HCT116 (cell line): ENCODE measurements around the gene KCNQ4. TPM values are rescaled to one million over a fixed set of nuclear protein-coding genes. Genes with fewer than 3 reads are reported as not detected.

Experiments
- ATAC-seq: fragments of 200-7000 bp; cut with Tn5 transposase; 2 replicates; pipeline ENCODE4 v1.9.1; 2020; ENCODE audit warnings: mild to moderate bottlenecking, moderate library complexity
- BruUV-seq: library from RNA; stranded (reverse); fragments of 400-500 nt; replicated peaks from 2 replicates; lab custom pipeline; 2021; lab: Mats Ljungman, UMichigan
- CTCF ChIA-PET: fragments of 300-600 bp; sonication (Branson Sonifier 250); formaldehyde crosslinking; loops from one replicate; lab custom pipeline; 2021; ENCODE audit warnings: antibody characterized with exemption; lab: Charles Lee
- POLR2A ChIA-PET: fragments of 300-600, 350-600 bp; sonication (Branson Sonifier 250); formaldehyde crosslinking; loops from one replicate; lab custom pipeline; 2021; ENCODE audit warnings: antibody characterized with exemption; lab: Charles Lee
- RAD21 ChIA-PET, 2 experiments: fragments of 300-600 bp; sonication (Branson Sonifier 250); formaldehyde crosslinking; loops; one replicate each; lab custom pipeline; 2023; ENCODE audit warnings: low total read pairs in 2 of 2; ENCODE audit not compliant: uncharacterized antibody in 2 of 2, unreplicated experiment in 2 of 2, low non-redundant PET in 1 of 2; lab: Charles Lee
- DNase-seq: peaks from one replicate; pipeline ENCODE4 v3.0.0-alpha.2; 2010; ENCODE audit warnings: low read depth, low spot score
- H2AFZ ChIP-seq: fragments of 200-600 bp; shearing (Covaris generic), sonication (generic); 2 replicates; pipeline ENCODE4 v1.6.1; 2017; ENCODE audit warnings: low read depth, mixed run types, mixed read lengths, antibody characterized with exemption, low read length; ENCODE audit not compliant: poor library complexity, severe bottlenecking
- H3K27ac ChIP-seq: 2 replicates; pipeline ENCODE4 v1.5.1; 2012; ENCODE audit warnings: low read depth, low read length
- H3K27me3 ChIP-seq: fragments of 200-600 bp; sonication (generic); 2 replicates; pipeline ENCODE4 v1.6.1; 2016; ENCODE audit warnings: mixed run types, low read length, mixed read lengths; ENCODE audit not compliant: insufficient read depth
- H3K36me3 ChIP-seq, 2 experiments: fragments of 200-500 bp in 1 of 2; fragments of 200-600 bp in 1 of 2; sonication (Bioruptor generic) in 1 of 2; sonication (generic) in 1 of 2; 2 replicates each; pipeline versions ENCODE4 v1.5.1 to v1.6.1; 2014 to 2016; ENCODE audit warnings: low read length in 2 of 2, inconsistent platforms in 1 of 2, mixed read lengths in 1 of 2, mixed run types in 1 of 2; ENCODE audit not compliant: insufficient read depth in 2 of 2, control insufficient read depth in 1 of 2
- H3K4me1 ChIP-seq, 2 experiments: fragments of 200-600 bp in 1 of 2; sonication (generic) in 1 of 2; 2 replicates each; pipeline versions ENCODE4 v1.5.1 to v1.6.1; 2012 to 2017; ENCODE audit warnings: low read length in 2 of 2, inconsistent platforms in 1 of 2, mild to moderate bottlenecking in 1 of 2, mixed read lengths in 1 of 2, mixed run types in 1 of 2, moderate library complexity in 1 of 2; ENCODE audit not compliant: insufficient read depth in 2 of 2, control insufficient read depth in 1 of 2
- H3K4me2 ChIP-seq: fragments of 200-600 bp; sonication (generic); 2 replicates; pipeline ENCODE4 v1.6.1; 2017; ENCODE audit warnings: mixed run types, low read length, mixed read lengths
- H3K4me3 ChIP-seq, 2 experiments: fragments of 200-600 bp in 1 of 2; sonication (generic) in 1 of 2; replicated peaks in 1 of 2; 2 replicates each; pipeline ENCODE4 v1.5.1; 2011 to 2016; ENCODE audit warnings: low read length in 2 of 2, control low read depth in 1 of 2, low read depth in 1 of 2, mild to moderate bottlenecking in 1 of 2, mixed read lengths in 1 of 2, mixed run types in 1 of 2
- H3K79me2 ChIP-seq: fragments of 200-600 bp; sonication (generic); 2 replicates; pipeline ENCODE4 v1.6.1; 2017; ENCODE audit warnings: mild to moderate bottlenecking, mixed run types, low read length, moderate library complexity, mixed read lengths; ENCODE audit not compliant: insufficient read depth
- H3K9ac ChIP-seq: fragments of 200-600 bp; sonication (generic); 2 replicates; pipeline ENCODE4 v1.6.1; 2016; ENCODE audit warnings: low read length, mixed read lengths
- H3K9me2 ChIP-seq: fragments of 200-600 bp; sonication (generic), shearing (Covaris generic); 2 replicates; pipeline ENCODE4 v1.6.1; 2017; ENCODE audit warnings: mixed run types, mild to moderate bottlenecking, moderate library complexity; ENCODE audit not compliant: insufficient read depth
- H3K9me3 ChIP-seq, 2 experiments: fragments of 200-500 bp in 1 of 2; fragments of 200-600 bp in 1 of 2; sonication (Bioruptor generic) in 1 of 2; sonication (generic) in 1 of 2; 2 replicates each; pipeline ENCODE4 v1.6.1; 2014 to 2017; ENCODE audit warnings: low read length in 2 of 2, mixed read lengths in 2 of 2, inconsistent platforms in 1 of 2, low read depth in 1 of 2, mild to moderate bottlenecking in 1 of 2, mixed run types in 1 of 2, moderate library complexity in 1 of 2; ENCODE audit not compliant: control insufficient read depth in 1 of 2, insufficient read depth in 1 of 2
- H4K20me1 ChIP-seq: fragments of 200-600 bp; sonication (generic), shearing (Covaris generic); 2 replicates; pipeline ENCODE4 v1.6.1; 2017; ENCODE audit warnings: mixed run types, mild to moderate bottlenecking, moderate library complexity; ENCODE audit not compliant: insufficient read depth
- ATF3 ChIP-seq: IDR thresholded peaks from 2 replicates; pipeline ENCODE4 v1.6.1; 2012
- CBX3 ChIP-seq: IDR thresholded peaks from 2 replicates; pipeline ENCODE4 v1.6.1; 2012; ENCODE audit warnings: low read depth
- ELF1 ChIP-seq: IDR thresholded peaks from 2 replicates; pipeline ENCODE4 v1.6.1; 2012; ENCODE audit warnings: low read depth, borderline replicate concordance
- EZH2 ChIP-seq: fragments of 200-600 bp; sonication (generic); IDR thresholded peaks from 2 replicates; pipeline ENCODE4 v1.6.1; 2017; ENCODE audit warnings: antibody characterized with exemption, mixed run types
- EZH2phosphoT487 ChIP-seq: fragments of 200-600 bp; IDR thresholded peaks from 2 replicates; pipeline ENCODE4 v1.6.1; 2018; ENCODE audit warnings: antibody characterized with exemption, borderline replicate concordance
- FOSL1 ChIP-seq: IDR thresholded peaks from 2 replicates; pipeline ENCODE4 v1.6.1; 2012; ENCODE audit warnings: low read depth
- JUND ChIP-seq: IDR thresholded peaks from 2 replicates; pipeline ENCODE4 v1.6.1; 2012
- POLR2A ChIP-seq: IDR thresholded peaks from 2 replicates; pipeline ENCODE4 v1.7.0; 2011; ENCODE audit warnings: borderline replicate concordance; ENCODE audit not compliant: insufficient read depth, insufficient read length; ENCODE audit errors: extremely low read depth
- POLR2AphosphoS5 ChIP-seq: IDR thresholded peaks from 2 replicates; pipeline ENCODE4 v1.6.1; 2011; ENCODE audit warnings: mild to moderate bottlenecking, low read depth, low read length, moderate library complexity
- RAD21 ChIP-seq: IDR thresholded peaks from 2 replicates; pipeline ENCODE4 v1.6.1; 2012; ENCODE audit warnings: low read depth, mild to moderate bottlenecking
- SRF ChIP-seq: IDR thresholded peaks from 2 replicates; pipeline ENCODE4 v1.6.1; 2012; ENCODE audit warnings: low read depth
- TCF7L2 ChIP-seq: IDR thresholded peaks from 2 replicates; pipeline ENCODE4 v1.7.0; 2011; ENCODE audit warnings: borderline replicate concordance, inconsistent platforms; ENCODE audit not compliant: insufficient read depth, insufficient read length; ENCODE audit errors: extremely low read depth
- YY1 ChIP-seq: IDR thresholded peaks from 2 replicates; pipeline ENCODE4 v1.6.1; 2011; ENCODE audit warnings: low read length, low read depth, moderate library complexity, mild to moderate bottlenecking; ENCODE audit not compliant: insufficient replicate concordance; ENCODE audit errors: extremely low read depth
- ZFX ChIP-seq: fragments of 450-650 bp; IDR thresholded peaks from 2 replicates; pipeline ENCODE4 v1.6.1; 2017
- ZNF274 ChIP-seq: fragments of 200-500 bp; sonication (Bioruptor generic); IDR thresholded peaks from 2 replicates; pipeline ENCODE4 v1.6.1; 2014; ENCODE audit warnings: mild to moderate bottlenecking, low read depth, low read length, inconsistent platforms
- intact Hi-C: fragments of 100-400 bp; cut with micrococcal nuclease; formaldehyde crosslinking; loops from 2 replicates; pipeline ENCODE4 v1.10.0; 2022
- total RNA-seq: library from RNA; stranded (reverse); gene quantifications from one replicate; pipeline ENCODE4 v1.2.1, GENCODE V29; 2021; ENCODE audit not compliant: unreplicated experiment
- TF ChIP-seq, protein P1 (sequence below): IDR thresholded peaks from 2 replicates; pipeline ENCODE4 v1.6.1; 2011; ENCODE audit warnings: mild to moderate bottlenecking, low read length, moderate library complexity; ENCODE audit not compliant: insufficient replicate concordance; ENCODE audit errors: extremely low read depth
- TF ChIP-seq, protein P2 (sequence below), 3 experiments: fragments of 200-600 bp in 1 of 3; sonication (generic) in 1 of 3; IDR thresholded peaks in 2 of 3; conservative IDR thresholded peaks in 1 of 3; 2 replicates each; pipeline ENCODE4 v1.5.1; 2012 to 2017; ENCODE audit warnings: low read depth in 2 of 3, low read length in 2 of 3, antibody characterized with exemption in 1 of 3, borderline replicate concordance in 1 of 3, control low read depth in 1 of 3, mild to moderate bottlenecking in 1 of 3, mixed read lengths in 1 of 3, mixed run types in 1 of 3, moderate library complexity in 1 of 3; ENCODE audit not compliant: insufficient read depth in 1 of 3
- TF ChIP-seq, protein P3 (sequence below): IDR thresholded peaks from 2 replicates; pipeline ENCODE4 v1.6.1; 2012; ENCODE audit warnings: low read depth

The KCNQ4 gene
- total RNA-seq, 1 experiment from 2014 or later, result 4.1 TPM

- Histone ChIP-seq H3K27me3 (no peaks in the 10 kb centered on the region), H3K4me3 (no peak overlapping the region), H3K4me2 (no peak overlapping the region), H3K36me3 (no peaks in the 10 kb centered on the region; a peak in 1 of 4 replicates), H4K20me1 (no peaks in the 10 kb centered on the region), H3K27ac (no peak overlapping the region), H3K4me1 (no peaks in the 10 kb centered on the region), H2AFZ (no peak overlapping the region), H3K9ac (no peak overlapping the region), H3K79me2 (no peaks in the 10 kb centered on the region), H3K9me2 (no peaks in the 10 kb centered on the region), H3K9me3 (peaks cover 0 to 8% of the 10 kb centered on the region in 2 experiments; a peak in 1 of 4 replicates)
- no TSS peak for BruUV-seq
- ChIA-PET RAD21 (no interaction called here), CTCF (no interaction called here), POLR2A (no interaction called here)
- ATAC-seq (no peak), DNase-seq (no peak)
- intact Hi-C loops, result no loop called here
- TF ChIP-seq SRF, result no peak
- TF ChIP-seq YY1, result no peak
- no peak for TF ChIP-seq JUND
- no peak for TF ChIP-seq ATF3
- TF ChIP-seq CBX3, result no peak
- TF ChIP-seq, protein P1, sequence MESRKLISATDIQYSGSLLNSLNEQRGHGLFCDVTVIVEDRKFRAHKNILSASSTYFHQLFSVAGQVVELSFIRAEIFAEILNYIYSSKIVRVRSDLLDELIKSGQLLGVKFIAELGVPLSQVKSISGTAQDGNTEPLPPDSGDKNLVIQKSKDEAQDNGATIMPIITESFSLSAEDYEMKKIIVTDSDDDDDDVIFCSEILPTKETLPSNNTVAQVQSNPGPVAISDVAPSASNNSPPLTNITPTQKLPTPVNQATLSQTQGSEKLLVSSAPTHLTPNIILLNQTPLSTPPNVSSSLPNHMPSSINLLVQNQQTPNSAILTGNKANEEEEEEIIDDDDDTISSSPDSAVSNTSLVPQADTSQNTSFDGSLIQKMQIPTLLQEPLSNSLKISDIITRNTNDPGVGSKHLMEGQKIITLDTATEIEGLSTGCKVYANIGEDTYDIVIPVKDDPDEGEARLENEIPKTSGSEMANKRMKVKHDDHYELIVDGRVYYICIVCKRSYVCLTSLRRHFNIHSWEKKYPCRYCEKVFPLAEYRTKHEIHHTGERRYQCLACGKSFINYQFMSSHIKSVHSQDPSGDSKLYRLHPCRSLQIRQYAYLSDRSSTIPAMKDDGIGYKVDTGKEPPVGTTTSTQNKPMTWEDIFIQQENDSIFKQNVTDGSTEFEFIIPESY, result no peak
- TF ChIP-seq EZH2, result no peak
- TF ChIP-seq, protein P2, sequence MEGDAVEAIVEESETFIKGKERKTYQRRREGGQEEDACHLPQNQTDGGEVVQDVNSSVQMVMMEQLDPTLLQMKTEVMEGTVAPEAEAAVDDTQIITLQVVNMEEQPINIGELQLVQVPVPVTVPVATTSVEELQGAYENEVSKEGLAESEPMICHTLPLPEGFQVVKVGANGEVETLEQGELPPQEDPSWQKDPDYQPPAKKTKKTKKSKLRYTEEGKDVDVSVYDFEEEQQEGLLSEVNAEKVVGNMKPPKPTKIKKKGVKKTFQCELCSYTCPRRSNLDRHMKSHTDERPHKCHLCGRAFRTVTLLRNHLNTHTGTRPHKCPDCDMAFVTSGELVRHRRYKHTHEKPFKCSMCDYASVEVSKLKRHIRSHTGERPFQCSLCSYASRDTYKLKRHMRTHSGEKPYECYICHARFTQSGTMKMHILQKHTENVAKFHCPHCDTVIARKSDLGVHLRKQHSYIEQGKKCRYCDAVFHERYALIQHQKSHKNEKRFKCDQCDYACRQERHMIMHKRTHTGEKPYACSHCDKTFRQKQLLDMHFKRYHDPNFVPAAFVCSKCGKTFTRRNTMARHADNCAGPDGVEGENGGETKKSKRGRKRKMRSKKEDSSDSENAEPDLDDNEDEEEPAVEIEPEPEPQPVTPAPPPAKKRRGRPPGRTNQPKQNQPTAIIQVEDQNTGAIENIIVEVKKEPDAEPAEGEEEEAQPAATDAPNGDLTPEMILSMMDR (IDR thresholded peaks at IDR 0.05 in 2 of 3, conservative IDR thresholded peaks at IDR 0.05 in 1 of 3; ENCODE audit: borderline replicate concordance in 1 of 3, insufficient read depth in 1 of 3, low read depth in 2 of 3, low read length in 2 of 3), result no peak
- no peak for TF ChIP-seq POLR2A
- no peak for TF ChIP-seq ZNF274
- no peak for TF ChIP-seq ZFX
- TF ChIP-seq FOSL1, result no peak
- TF ChIP-seq, protein P3, sequence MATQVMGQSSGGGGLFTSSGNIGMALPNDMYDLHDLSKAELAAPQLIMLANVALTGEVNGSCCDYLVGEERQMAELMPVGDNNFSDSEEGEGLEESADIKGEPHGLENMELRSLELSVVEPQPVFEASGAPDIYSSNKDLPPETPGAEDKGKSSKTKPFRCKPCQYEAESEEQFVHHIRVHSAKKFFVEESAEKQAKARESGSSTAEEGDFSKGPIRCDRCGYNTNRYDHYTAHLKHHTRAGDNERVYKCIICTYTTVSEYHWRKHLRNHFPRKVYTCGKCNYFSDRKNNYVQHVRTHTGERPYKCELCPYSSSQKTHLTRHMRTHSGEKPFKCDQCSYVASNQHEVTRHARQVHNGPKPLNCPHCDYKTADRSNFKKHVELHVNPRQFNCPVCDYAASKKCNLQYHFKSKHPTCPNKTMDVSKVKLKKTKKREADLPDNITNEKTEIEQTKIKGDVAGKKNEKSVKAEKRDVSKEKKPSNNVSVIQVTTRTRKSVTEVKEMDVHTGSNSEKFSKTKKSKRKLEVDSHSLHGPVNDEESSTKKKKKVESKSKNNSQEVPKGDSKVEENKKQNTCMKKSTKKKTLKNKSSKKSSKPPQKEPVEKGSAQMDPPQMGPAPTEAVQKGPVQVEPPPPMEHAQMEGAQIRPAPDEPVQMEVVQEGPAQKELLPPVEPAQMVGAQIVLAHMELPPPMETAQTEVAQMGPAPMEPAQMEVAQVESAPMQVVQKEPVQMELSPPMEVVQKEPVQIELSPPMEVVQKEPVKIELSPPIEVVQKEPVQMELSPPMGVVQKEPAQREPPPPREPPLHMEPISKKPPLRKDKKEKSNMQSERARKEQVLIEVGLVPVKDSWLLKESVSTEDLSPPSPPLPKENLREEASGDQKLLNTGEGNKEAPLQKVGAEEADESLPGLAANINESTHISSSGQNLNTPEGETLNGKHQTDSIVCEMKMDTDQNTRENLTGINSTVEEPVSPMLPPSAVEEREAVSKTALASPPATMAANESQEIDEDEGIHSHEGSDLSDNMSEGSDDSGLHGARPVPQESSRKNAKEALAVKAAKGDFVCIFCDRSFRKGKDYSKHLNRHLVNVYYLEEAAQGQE, result no peak
- no peak for TF ChIP-seq POLR2AphosphoS5
- TF ChIP-seq TCF7L2, result no peak
- TF ChIP-seq RAD21, result no peak
- no peak for TF ChIP-seq ELF1
- no peak for TF ChIP-seq EZH2phosphoT487
Measured at GRCh38 chr1:40838980-40839942, 55.7 kb downstream of the KCNQ4 start.
